K562 (cell line): Measurements from ENCODE around the gene DPM1. TPM values are rescaled to one million over a fixed set of nuclear protein-coding genes. Genes with fewer than 3 reads are reported as not detected.

ENCODE experiments used
- BHLHE40 ChIP-seq: IDR thresholded peaks from 2 replicates; pipeline ENCODE4 v1.6.1; 2011; ENCODE audit warnings: low read length, improper control_type of control experiment
- C11orf30 ChIP-seq: fragments of 450-650 bp; IDR thresholded peaks from 2 replicates; pipeline ENCODE4 v1.6.1; 2016; ENCODE audit warnings: low read depth, mild to moderate bottlenecking
- ESRRA ChIP-seq: fragments of 450-650 bp; IDR thresholded peaks from 2 replicates; pipeline ENCODE4 v1.6.1; 2014; ENCODE audit warnings: low read depth, mild to moderate bottlenecking, moderate library complexity, borderline replicate concordance
- GABPB1 ChIP-seq: sonication (generic); formaldehyde crosslinking; IDR thresholded peaks from 2 replicates; pipeline ENCODE4 v1.8.0; 2022; ENCODE audit warnings: mild to moderate bottlenecking, missing genetic modification reagents
- HDAC6 ChIP-seq: IDR thresholded peaks from 2 replicates; pipeline ENCODE4 v1.6.1; 2012; ENCODE audit warnings: low read depth, mild to moderate bottlenecking, control low read depth, inconsistent platforms, low read length, moderate library complexity
- MEF2A ChIP-seq: IDR thresholded peaks from 2 replicates; pipeline ENCODE4 v1.6.1; 2011; ENCODE audit warnings: low read depth, mild to moderate bottlenecking, low read length, moderate library complexity; ENCODE audit not compliant: control insufficient read depth
- NR4A1 ChIP-seq, 2 experiments: fragments of 250-450 bp in 1 of 2; fragments of 450-650 bp in 1 of 2; sonication (Bioruptor Pico) in 1 of 2; IDR thresholded peaks; 2 replicates each; pipeline versions ENCODE4 v1.4.0 to v1.6.1; 2016 to 2020; ENCODE audit warnings: mild to moderate bottlenecking in 2 of 2, missing compliant biosample characterization in 1 of 2, missing genetic modification characterization in 1 of 2, moderate library complexity in 1 of 2
- XRCC4 ChIP-seq: IDR thresholded peaks from one replicate; pipeline ENCODE4 v1.6.1; 2011; ENCODE audit not compliant: insufficient read depth, insufficient read length; ENCODE audit errors: extremely low read depth
- ZFP30 ChIP-seq: fragments of 250-450 bp; sonication (Bioruptor Pico); IDR thresholded peaks from 2 replicates; pipeline ENCODE4 v1.8.0; 2022; ENCODE audit warnings: moderate library complexity, mild to moderate bottlenecking, inconsistent platforms, borderline replicate concordance
- ZSCAN32 ChIP-seq: fragments of 450-650 bp; formaldehyde crosslinking; IDR thresholded peaks from 2 replicates; pipeline ENCODE4 v1.4.0; 2020; ENCODE audit warnings: mild to moderate bottlenecking, moderate library complexity
- polyA plus RNA-seq, 8 experiments: library from polyadenylated mRNA; depleted of rRNA in 4 of 8; stranded (reverse) in 5 of 8; unstranded in 3 of 8; fragments of >200 nt; fragmentation: Nextera tagmentation in 2 of 8; fragmentation: Illumina TruSeq in 1 of 8; extraction: Ambion mirVana in 2 of 8; extraction: Trizol in 1 of 8; gene quantifications; 2 replicates each; pipeline versions ENCODE4 v1.2.1 to v1.2.3, GENCODE V29; 2011 to 2014; ENCODE audit warnings: inconsistent platforms in 1 of 8, missing spikeins in 1 of 8
- total RNA-seq, 7 experiments: library from RNA; depleted of rRNA in 6 of 7; stranded (reverse); fragments of >200 nt in 6 of 7; fragmentation: Illumina TruSeq in 2 of 7; extraction: Trizol in 2 of 7; gene quantifications; 2 replicates each; pipeline versions ENCODE4 v1.2.1 to v1.2.3, GENCODE V29; 2011 to 2021; ENCODE audit warnings: low replicate concordance in 1 of 7
- TF ChIP-seq, protein P1 (sequence below): fragments of 250-450 bp; sonication (Bioruptor Pico); IDR thresholded peaks from 2 replicates; pipeline ENCODE4 v1.8.0; 2021; ENCODE audit warnings: moderate library complexity, mild to moderate bottlenecking, inconsistent platforms
- TF ChIP-seq, protein P2 (sequence below): sonication (generic); formaldehyde crosslinking; IDR thresholded peaks from 2 replicates; pipeline ENCODE4 v1.8.1; 2023; ENCODE audit warnings: mild to moderate bottlenecking, missing genetic modification reagents
- TF ChIP-seq, protein P3 (sequence below): sonication (generic); IDR thresholded peaks from 2 replicates; pipeline ENCODE4 v1.6.1; 2016
- TF ChIP-seq, protein P4 (sequence below), 2 experiments: fragments of 450-650 bp in 1 of 2; sonication (generic) in 1 of 2; formaldehyde crosslinking; conservative IDR thresholded peaks; 2 replicates each; pipeline versions ENCODE4 v1.4.0 to v1.8.1; 2020 to 2022; ENCODE audit warnings: mild to moderate bottlenecking in 1 of 2, missing genetic modification reagents in 1 of 2
- TF ChIP-seq, protein P5 (sequence below): fragments of 250-450 bp; sonication (Bioruptor Pico); IDR thresholded peaks from 2 replicates; pipeline ENCODE4 v1.8.0; 2022; ENCODE audit warnings: moderate library complexity, mild to moderate bottlenecking, inconsistent platforms
- TF ChIP-seq, protein P6 (sequence below), 3 experiments: IDR thresholded peaks in 2 of 3; conservative IDR thresholded peaks in 1 of 3; 2 replicates each; pipeline ENCODE4 v1.5.1; 2011 to 2012; ENCODE audit warnings: low read length in 3 of 3, mild to moderate bottlenecking in 3 of 3, control low read depth in 2 of 3, improper control_type of control experiment in 1 of 3, inconsistent platforms in 1 of 3, low read depth in 1 of 3, mixed read lengths in 1 of 3, moderate library complexity in 1 of 3; ENCODE audit not compliant: insufficient read depth in 2 of 3

Gene DPM1
- total and polyA plus RNA-seq, 9 of the 15 experiments (the other 6 are each of a cell fraction or from before 2014, with no cell fraction given), result 75.2 to 190 (median 153) TPM

DNA sequence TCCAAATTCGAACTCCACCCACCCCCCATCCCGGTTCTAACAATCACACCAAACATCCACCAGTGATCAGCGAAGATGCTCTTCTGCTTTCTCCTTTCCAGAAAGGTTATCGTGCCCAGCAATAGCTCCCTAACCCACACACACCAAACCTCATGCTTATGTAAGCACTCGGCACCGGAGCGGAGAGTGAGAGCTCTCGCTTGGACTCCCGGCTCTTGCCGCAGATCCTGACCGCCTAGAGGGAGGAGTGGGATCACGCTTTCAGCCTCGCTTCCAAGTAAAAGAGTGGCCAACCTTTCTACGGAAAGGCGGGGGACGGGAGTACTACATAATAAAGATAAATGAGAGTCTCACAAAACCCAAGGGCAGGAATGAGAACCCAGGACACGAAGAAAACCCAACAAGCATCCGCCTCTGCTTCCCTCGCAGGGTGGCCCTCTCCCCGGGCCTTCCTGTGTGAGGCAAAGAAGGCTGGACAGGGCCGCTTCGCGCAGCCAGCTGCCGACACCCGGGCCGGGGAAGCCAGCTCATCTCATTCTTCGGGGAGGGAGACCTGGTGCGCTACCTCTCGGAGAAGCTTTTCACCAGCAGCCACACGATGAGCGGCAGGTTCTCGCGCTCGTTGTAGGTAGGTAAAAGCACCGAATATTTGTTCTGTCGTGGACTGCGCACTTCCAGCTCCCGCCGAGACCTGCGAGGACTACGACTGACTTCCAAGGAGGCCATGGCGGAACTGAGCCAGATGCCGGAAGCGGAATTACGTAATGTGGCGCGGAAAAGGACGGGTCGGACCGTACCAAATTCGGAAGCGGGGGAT is at the start of gene DPM1 (continued):
- TF ChIP-seq, protein P1, sequence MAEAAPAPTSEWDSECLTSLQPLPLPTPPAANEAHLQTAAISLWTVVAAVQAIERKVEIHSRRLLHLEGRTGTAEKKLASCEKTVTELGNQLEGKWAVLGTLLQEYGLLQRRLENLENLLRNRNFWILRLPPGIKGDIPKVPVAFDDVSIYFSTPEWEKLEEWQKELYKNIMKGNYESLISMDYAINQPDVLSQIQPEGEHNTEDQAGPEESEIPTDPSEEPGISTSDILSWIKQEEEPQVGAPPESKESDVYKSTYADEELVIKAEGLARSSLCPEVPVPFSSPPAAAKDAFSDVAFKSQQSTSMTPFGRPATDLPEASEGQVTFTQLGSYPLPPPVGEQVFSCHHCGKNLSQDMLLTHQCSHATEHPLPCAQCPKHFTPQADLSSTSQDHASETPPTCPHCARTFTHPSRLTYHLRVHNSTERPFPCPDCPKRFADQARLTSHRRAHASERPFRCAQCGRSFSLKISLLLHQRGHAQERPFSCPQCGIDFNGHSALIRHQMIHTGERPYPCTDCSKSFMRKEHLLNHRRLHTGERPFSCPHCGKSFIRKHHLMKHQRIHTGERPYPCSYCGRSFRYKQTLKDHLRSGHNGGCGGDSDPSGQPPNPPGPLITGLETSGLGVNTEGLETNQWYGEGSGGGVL (CRISPR knock-in tag), result no peak
- TF ChIP-seq MEF2A, result no peak
- TF ChIP-seq, protein P2, sequence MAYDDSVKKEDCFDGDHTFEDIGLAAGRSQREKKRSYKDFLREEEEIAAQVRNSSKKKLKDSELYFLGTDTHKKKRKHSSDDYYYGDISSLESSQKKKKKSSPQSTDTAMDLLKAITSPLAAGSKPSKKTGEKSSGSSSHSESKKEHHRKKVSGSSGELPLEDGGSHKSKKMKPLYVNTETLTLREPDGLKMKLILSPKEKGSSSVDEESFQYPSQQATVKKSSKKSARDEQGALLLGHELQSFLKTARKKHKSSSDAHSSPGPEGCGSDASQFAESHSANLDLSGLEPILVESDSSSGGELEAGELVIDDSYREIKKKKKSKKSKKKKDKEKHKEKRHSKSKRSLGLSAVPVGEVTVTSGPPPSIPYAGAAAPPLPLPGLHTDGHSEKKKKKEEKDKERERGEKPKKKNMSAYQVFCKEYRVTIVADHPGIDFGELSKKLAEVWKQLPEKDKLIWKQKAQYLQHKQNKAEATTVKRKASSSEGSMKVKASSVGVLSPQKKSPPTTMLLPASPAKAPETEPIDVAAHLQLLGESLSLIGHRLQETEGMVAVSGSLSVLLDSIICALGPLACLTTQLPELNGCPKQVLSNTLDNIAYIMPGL (CRISPR knock-in tag), result no peak
- TF ChIP-seq GABPB1 (CRISPR knock-in tag), result no peak; the same call in 1 of the 2 replicates
- TF ChIP-seq, protein P3, sequence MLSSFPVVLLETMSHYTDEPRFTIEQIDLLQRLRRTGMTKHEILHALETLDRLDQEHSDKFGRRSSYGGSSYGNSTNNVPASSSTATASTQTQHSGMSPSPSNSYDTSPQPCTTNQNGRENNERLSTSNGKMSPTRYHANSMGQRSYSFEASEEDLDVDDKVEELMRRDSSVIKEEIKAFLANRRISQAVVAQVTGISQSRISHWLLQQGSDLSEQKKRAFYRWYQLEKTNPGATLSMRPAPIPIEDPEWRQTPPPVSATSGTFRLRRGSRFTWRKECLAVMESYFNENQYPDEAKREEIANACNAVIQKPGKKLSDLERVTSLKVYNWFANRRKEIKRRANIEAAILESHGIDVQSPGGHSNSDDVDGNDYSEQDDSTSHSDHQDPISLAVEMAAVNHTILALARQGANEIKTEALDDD, result no peak
- no peak for TF ChIP-seq BHLHE40
- no peak for TF ChIP-seq HDAC6
- TF ChIP-seq, protein P4, sequence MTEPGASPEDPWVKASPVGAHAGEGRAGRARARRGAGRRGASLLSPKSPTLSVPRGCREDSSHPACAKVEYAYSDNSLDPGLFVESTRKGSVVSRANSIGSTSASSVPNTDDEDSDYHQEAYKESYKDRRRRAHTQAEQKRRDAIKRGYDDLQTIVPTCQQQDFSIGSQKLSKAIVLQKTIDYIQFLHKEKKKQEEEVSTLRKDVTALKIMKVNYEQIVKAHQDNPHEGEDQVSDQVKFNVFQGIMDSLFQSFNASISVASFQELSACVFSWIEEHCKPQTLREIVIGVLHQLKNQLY (CRISPR knock-in tag; conservative IDR thresholded peaks at IDR 0.05), result no peak
- TF ChIP-seq, protein P5, sequence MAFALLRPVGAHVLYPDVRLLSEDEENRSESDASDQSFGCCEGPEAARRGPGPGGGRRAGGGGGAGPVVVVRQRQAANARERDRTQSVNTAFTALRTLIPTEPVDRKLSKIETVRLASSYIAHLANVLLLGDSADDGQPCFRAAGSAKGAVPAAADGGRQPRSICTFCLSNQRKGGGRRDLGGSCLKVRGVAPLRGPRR (CRISPR knock-in tag), result no peak
- no peak for TF ChIP-seq NR4A1 (CRISPR knock-in tag; IDR thresholded peaks at IDR 0.05)
- no peak for TF ChIP-seq NR4A1 (tag; IDR thresholded peaks at IDR 0.05)
- TF ChIP-seq ESRRA, result no peak
- TF ChIP-seq, protein P6, sequence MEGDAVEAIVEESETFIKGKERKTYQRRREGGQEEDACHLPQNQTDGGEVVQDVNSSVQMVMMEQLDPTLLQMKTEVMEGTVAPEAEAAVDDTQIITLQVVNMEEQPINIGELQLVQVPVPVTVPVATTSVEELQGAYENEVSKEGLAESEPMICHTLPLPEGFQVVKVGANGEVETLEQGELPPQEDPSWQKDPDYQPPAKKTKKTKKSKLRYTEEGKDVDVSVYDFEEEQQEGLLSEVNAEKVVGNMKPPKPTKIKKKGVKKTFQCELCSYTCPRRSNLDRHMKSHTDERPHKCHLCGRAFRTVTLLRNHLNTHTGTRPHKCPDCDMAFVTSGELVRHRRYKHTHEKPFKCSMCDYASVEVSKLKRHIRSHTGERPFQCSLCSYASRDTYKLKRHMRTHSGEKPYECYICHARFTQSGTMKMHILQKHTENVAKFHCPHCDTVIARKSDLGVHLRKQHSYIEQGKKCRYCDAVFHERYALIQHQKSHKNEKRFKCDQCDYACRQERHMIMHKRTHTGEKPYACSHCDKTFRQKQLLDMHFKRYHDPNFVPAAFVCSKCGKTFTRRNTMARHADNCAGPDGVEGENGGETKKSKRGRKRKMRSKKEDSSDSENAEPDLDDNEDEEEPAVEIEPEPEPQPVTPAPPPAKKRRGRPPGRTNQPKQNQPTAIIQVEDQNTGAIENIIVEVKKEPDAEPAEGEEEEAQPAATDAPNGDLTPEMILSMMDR (IDR thresholded peaks at IDR 0.05 in 2 of 3, conservative IDR thresholded peaks at IDR 0.05 in 1 of 3; ENCODE audit: insufficient read depth in 2 of 3, low read depth in 1 of 3, low read length in 3 of 3), result no peak
- no peak for TF ChIP-seq ZSCAN32
- no peak for TF ChIP-seq C11orf30
- no peak for TF ChIP-seq XRCC4
- no peak for TF ChIP-seq ZFP30 (CRISPR knock-in tag)
